ENCODE measurements around the gene ERC2.

ERC2 gene

DNA sequence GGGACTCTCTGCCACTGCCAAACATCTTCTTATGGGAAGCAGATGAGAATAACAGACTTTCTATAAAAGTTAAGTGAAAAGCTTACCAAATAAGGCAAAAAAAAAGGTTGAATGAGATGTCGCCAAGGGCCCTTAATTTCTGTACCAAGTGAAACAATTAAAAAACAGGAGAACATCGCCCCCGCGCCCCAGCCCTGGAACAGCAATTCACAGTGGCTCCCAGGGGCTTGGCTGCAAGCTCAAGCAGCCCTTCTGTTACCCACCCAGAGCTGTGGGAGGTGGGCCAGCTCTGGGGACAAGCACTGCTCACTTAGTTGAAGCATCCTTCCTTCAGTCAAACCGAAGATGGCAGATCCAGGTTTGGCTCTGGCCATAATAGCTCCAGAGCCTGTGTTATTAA lies 208.0 kb downstream of the ERC2 start:
- no peak for DNase-seq (ENCODE audit: low read depth in 1 of 2, low spot score in 1 of 2)

DNA sequence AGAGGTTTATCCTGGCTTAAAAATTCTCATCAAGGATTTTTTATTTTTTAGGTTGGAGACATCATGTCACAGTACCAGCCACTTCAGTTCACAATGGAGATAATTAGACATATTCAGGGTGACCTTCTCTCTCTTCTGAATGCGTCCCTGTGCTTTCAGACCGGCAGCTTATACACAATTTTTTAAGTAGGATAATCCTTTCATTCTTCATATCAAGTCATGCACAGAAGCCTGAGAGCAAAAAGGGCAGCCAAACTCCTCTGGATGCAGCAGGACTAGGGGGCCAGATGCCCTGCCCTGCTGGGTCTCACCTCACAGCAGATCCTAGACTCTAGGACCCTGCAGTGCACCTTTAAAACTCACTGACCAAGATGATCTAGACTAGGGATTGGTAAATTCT lies 210.4 kb downstream of the ERC2 start:
- no peak for DNase-seq (ENCODE audit: low read depth in 1 of 2, low spot score in 1 of 2)

DNA sequence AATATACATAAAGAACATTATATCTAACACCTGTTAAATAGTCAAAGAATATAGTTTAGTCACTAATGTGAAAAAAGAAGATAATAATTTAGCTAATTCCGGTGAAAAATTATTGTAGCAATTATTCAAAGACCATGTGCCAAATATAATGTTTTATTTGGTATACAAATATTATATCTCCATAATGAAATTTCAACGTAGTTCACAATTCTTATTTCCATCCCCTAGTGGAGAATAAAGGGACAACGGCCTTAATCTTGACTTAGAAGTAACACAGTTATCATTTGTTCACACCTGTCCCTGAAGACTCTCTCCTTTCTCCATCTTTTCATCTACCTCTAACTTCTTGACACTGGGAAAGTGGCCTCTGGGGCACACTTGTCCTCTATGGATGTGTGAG lies 213.4 kb downstream of the ERC2 start:
- no peak for DNase-seq (ENCODE audit: low read depth in 1 of 2, low spot score in 1 of 2)

DNA sequence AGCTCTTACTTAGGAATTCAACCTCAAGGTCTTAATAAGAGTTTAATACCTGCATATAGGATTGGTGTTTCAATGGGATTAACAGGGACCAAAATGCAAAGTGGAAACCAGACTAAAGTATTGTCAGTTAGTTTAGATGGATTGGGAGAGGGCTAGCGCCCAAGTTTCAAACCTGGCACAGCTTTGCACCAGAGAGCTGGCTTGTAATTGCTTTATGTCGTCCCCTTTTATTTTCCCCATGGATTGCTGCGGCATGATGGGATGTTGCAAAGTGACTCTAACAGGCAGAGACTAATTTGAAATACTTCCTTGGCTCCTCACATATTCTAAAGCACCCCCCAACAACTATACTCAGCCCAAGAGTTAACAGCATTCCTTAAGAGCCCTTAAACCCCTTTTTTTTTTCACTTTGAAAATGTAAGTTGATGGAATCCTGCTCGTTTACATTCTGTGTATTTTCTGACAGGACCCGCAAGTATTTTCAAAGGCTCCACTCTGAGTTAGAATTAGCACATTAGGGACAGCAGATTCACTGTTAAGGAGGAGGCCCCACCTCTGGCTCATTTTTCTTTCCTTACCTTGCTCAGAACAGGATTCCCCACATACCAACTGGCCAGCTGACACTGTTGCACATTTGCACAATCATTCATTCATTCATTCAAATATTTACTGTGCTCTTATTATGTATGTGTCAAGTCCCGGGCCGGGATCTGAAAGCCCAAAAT lies 214.2 kb downstream of the ERC2 start:
- no peak for DNase-seq (ENCODE audit: low read depth in 1 of 2, low spot score in 1 of 2)

DNA sequence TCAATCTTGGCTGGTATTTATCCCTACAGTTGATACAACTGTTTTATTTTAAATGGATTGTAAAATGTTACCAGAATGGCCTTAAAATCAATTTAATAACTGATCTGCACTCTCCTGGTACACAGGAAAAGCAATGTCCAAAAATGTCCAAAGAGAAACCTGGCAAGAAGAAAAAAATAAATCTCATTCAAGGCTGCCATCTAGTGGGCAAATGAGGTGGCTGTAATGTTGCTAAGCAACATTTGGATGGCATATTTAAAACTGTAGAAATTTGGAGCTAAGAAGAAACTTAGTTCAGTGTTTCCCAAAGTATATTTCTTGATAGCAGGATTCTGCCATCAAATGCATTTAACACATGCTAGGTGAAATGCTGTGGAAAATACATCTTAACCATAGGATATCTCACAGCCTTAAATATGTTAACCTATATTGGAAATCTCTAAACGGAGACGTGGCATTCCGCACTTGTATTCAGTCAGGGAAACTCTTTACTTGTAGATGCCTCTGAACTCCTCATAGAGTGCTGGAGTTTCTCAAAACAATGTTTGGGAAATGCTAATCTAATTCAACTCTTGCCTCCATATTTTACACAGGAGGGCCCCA lies 216.8 kb downstream of the ERC2 start:
- DNase-seq (ENCODE audit: low read depth in 1 of 2, low spot score in 1 of 2) = no peak

DNA sequence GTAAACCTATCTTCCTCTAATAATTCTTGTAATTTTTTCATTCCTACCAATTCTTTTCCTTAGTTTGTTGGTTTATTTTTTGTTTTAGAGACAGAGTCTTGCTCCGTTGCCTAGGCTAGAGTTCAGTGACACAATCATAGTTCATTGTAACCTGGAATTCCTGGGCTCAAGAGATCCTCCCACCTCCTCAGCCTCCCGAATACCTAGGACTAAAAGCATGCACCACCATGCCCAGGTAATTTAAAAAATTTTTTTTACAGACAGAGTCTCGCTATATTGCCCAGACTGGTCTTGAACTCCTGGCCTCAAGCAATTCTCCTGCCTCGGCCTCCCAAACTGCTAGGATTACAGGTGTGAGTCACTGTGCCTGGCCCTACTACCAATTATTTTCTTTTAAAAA lies 220.2 kb downstream of the ERC2 start:
- DNase-seq (ENCODE audit: low read depth in 1 of 2, low spot score in 1 of 2) = no peak

DNA sequence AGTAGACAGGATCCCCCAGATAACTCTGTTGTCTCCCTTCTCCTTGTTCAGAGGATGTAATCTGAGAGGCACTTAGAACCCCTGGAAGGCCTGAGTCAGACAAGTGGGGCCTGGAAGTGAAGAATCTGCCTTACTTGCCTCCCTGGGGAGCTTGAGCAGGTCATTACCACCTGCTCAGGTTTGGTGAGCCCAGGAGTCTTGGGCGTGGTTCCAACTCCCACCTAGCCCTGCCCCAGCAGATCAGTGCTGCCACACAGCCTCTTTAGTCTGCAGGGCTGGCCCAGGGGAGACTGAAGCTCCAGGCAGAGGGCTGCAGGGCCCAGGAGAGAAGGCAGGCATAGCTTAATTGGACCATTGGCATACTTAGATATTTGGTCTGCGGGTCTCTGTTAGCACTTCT lies 230.0 kb downstream of the ERC2 start:
- DNase-seq (ENCODE audit: low read depth in 1 of 2, low spot score in 1 of 2) = no peak

DNA sequence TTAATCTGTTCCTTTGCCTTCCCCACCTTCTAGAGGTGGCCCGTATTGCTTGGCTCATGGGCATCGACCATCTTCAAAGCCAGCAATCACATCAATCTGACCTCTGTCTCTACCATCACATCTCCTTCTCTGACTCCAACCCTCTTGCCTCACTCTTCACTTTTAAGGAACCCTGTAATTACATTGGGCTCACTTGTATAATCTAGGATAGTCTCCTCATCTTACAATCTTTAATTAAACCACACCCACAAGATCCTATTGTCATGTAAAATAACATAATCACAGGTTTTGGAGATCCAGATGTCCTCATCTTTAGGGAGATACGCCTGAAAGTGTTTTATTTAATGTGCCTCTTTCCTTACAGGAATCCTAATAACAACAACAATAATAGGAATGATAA lies 234.5 kb downstream of the ERC2 start:
- DNase-seq (ENCODE audit: low read depth in 1 of 2, low spot score in 1 of 2) = no peak

DNA sequence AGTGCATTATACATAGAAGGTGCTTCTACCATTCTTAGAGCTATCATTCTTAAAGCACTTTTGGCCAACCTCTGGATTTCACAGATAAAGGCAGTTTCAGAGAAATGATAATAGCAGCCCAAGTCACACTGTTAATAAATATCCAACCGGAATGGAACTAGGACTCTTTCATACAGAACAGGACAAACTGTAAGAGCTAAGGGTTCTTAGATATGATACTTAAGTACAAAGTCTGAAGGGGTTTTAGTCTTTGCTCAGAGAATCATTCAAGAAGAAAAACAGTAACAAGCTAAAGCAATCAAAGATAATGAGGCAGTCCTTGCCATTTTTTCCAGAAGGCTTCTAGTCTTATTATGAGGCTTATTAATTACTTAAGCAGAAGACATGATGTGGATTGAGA lies 239.0 kb downstream of the ERC2 start:
- DNase-seq (ENCODE audit: low read depth in 1 of 2, low spot score in 1 of 2) = no peak

DNA sequence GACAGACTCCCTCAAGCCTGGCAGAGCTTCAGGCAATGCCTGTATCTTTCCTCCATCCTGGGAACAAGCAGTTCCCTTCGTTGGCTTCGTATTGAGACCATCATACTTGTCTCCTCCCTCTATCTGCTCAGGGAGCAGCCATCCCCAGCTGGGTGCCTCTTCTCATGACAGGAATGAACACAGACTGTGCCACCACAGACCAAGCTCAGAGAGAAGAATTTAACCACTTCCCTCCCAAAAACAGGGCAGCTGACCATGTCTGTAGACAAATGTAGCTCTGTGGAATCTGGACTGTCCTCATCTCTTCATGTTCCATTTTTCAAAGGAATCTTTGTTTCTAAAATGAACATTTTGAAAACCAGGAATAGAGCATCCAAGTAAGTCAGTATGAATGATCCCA lies 245.4 kb downstream of the ERC2 start:
- no peak for DNase-seq (ENCODE audit: low read depth in 1 of 2, low spot score in 1 of 2)

DNA sequence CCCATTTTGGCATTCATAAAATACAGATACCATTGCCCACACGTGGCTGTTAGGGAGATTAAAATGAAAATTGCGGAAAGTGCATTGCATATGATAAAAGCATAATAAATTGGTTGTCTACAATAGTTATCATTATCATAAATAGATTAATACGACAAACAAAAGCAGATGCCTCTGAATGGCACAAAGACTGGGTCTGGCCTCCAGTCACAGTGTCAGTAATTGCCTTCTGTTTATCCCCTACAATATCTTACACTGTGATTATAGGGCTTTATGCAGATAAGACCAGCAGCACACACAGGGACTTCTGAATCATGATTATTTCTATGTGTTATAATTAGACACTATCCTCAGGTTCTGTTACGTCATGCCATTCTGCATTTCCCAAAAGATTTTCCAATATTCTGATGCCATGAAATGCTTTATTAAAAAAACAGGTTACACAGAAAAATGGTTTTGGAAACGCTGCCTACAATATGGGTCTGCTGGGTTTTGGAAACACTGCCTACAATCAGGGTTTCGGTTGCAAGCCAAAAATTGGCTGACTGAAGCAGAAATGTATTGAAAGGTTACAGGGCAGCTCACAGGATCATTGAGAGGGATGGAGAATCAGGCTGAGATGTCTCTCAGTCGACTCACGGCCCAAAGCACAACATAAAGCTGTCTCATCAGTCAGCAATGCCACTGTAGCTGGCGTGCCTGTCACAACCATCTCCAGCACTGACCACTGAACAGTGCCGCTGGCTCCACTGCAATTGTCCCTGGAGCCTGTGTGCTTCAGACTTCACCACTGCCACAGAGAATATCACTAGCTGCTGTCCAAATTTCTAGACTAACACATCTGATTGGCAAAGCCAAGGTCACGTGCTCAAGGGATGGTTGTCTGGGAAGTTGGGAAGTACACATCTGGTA lies 248.1 kb downstream of the ERC2 start:
- DNase-seq (ENCODE audit: low read depth in 1 of 2, low spot score in 1 of 2) = no peak

DNA sequence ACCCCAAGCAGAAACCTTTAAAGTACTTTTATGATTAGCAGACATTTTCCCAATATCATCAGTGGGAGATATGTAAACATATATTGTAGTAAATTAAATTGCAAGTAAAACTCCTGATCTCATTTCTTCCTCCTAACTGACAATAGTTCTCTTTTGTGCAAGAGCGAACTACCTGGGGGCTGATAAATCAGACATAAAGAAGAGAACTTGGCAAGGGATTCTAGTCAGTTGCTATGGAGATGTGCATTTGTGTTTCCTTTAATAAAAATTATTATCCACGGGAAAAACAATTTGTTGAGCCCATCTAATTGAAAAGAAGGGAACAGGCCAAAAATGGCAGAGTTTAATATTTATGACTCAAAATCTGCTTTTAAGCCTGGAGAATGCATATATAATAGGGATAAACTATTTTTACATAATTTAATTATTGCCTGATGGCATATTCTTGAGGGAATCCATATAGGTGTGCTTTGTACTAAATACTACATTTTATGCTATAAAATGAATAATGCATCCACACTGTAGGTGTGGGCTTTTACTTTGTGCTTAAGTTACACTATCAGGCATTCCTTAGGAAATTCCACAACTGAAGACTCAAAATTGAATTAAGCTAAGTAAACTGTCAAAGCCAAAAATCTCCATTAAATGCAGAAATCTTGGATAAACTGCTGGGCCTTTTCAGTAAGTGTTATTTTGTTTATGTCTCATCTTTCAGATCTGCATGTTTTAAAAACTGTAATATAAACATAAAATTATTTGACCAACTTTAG lies 258.1 kb downstream of the ERC2 start:
- DNase-seq (ENCODE audit: low read depth in 1 of 2, low spot score in 1 of 2) = no peak

DNA sequence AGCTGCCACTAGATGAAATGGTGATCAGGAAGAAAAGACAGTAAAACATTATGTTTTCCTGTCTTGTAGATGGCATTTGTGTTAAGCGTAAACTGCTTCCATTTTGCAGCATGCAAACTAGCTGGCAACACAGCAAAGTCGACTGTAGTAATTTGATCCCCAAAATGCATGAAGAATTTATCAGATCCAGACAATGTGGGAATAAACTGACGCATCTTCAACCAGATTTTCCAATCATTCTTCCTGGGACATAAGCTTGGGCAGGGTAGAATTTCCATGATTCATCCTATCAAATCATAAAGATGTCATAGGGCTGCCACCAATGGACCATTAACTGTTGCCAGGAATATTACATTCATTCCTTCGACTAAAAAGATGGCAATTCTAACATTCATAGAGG lies 260.3 kb downstream of the ERC2 start:
- no peak for DNase-seq (ENCODE audit: low read depth in 1 of 2, low spot score in 1 of 2)

DNA sequence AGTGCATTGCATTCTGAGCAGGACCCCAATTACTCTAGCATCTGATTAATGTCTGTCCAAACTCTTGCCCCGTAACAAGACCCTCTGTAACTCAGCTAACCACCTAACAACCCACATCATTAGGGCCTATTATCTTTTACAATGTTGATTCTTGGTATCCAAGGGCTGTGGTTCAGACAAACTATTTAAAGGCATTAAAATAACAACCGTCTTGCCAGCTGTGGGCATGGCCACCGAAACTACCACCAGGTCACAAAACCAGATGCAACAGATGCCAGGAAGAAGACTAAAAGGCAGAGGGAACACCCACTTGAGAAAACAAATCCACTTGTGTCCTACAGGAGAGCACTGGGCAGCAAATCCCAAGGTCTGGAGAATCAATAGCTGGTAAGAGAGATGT lies 262.9 kb downstream of the ERC2 start:
- no peak for DNase-seq (ENCODE audit: low read depth in 1 of 2, low spot score in 1 of 2)

DNA sequence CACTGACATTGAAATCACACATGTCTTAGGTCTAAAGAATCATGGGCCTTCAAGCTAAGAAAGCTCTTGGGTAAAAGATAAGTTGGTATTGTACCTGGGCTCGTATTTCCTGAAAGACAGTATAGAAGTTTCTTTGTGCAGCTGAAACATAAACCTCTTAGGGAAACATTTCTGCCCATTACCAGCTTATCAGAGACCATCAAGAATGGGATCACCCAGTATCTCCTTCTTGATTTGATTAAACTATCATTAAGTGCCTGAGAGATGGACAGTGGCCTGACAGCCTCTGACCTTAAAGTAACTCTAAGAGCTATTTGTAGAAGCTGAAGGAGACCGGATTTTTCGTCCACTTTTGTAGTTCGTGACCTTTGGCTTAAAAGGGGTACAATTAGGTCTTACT lies 265.3 kb downstream of the ERC2 start:
- no peak for DNase-seq (ENCODE audit: low read depth in 1 of 2, low spot score in 1 of 2)

DNA sequence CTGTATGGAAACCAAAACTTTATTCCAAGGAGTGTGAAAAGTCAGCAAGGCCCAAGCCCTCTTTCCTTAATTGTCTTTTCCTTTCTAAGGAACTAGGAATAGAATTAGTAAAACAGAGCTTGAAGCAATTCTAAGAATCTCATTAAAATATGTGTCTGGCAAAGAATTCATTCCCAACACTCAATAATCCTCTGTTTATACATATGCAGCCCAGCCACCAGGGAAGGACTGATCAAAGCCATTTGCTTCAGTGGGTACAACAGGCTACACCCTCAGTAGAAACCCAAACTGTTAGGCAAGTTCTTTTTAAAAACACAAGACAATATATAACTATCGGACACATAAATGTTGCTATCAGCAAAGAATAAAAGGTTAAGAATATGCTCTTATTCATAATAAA lies 266.9 kb downstream of the ERC2 start:
- no peak for DNase-seq (ENCODE audit: low read depth in 1 of 2, low spot score in 1 of 2)

DNA sequence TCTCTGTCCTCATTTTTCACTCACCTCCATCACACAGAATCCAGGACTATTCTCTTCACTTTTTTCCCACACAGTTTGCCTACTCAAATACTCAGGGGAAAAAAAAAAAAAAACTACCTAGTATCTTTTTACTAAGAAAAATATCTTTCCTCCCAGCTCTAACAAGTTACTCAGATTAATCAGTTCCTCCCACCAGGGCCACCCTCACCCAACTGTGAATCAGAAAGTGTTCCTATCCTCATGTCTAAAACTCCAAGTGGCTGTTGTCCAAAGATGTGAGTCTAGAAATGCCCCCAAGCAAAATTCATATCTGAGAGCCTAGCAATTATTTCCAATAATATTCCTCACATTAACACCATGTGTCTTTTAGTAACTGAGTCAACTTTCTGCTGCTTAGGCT lies 268.0 kb downstream of the ERC2 start:
- DNase-seq (ENCODE audit: low read depth in 1 of 2, low spot score in 1 of 2) = no peak

DNA sequence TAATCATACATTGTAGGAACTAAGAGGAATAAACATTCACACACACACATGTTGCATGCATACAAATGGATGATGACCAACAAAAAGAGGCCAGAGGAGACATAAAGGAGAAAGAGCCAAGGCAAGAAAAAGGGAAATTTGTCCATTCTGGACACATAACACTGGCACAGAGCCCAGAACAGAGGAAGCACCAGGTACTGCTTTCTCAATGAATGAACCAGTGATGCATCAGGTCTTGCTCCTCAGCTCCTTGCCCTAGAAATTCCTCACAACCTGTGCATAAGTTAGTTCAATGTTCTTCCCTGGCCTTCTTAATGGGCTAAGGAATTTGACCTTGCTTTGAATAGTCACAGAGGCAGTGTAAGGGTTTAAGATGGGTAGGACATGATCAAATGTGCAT lies 270.3 kb downstream of the ERC2 start:
- DNase-seq (ENCODE audit: low read depth in 1 of 2, low spot score in 1 of 2) = no peak

DNA sequence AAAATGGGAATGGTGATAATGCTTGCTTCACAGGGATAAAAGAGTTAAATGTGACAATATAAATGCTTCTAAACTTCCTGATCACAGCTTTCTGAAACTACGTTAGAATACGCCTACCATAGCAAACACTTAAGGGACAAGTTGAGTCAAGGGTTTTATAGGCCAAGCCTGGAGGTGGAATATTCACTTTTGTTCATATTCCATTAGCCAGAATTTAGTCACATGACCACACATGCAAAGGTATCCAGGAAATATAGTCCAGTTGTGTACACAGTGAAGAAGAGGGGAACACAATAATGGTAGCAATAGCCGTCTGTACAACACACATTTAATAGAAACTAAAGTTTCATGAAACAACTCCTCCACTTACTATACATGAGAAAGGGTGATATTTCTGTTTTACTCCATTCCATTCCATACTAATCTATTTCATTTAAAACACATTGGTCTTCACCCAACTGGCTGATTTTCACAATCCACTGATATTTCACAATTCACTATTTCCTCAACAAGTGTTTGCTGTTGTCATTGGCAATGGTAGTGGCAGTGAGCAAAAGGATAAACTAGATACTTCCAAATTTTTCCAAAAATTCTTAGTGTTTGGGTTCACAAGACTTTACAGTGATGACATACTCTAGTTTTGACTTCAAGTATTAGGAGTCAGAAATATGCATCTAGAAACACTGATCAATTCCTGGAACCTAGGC lies 270.9 kb downstream of the ERC2 start:
- DNase-seq (ENCODE audit: low read depth in 1 of 2, low spot score in 1 of 2) = no peak

DNA sequence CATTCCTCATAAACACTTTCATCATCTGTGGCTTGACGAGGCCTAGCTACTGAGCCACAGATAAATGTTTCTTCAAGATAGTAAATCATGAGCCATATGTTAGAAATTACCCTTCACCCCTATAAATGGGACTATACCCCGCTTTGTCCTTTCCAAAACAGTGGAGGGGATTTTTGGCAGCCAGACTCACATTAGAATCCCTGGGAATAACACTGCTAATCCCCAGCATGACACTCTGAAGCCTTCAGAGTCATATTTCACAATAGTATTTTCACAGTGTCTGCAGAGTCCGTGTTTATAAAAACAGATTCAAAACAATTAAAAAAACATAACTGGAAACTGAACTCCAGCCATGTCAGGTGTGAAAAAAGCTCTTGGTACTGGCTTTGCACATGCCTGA lies 271.6 kb downstream of the ERC2 start:
- DNase-seq (ENCODE audit: low read depth in 1 of 2, low spot score in 1 of 2) = no peak

DNA sequence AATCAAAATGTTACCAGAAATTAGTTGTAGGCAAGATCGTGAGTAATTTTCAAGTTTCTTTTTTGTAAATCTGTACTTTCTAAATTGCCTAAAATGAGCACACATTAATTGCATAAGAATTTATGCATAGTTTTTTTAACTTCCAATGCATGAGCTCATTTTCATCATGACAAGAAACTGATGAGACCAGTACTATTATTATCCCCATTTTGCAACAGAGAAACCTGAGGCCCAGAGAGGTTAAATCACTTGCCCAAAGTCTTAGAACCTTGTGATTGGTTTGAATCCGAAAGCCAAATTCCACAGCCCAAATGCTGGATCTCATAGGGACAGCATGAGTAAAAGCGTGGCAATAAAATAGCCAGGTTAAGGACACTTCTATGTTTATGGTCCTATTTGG lies 274.7 kb downstream of the ERC2 start:
- DNase-seq (ENCODE audit: low read depth in 1 of 2, low spot score in 1 of 2) = no peak

All from activated T-helper 1 cell treated with anti-CD3 and anti-CD28 coated beads, Interleukin-2, amount 50 U/mL, for 16 hours (primary cell).